ENCODE data around the gene CFI.
A peak's percentile ranks its signal among the peaks of the same experiment; 100 is the strongest.

CFI gene

GRCh38 chr4:109729718-109730618, 71.8 kb downstream of the CFI start, which contains the start of gene PLA2G12A:
Gene PLA2G12A (minus strand): TSS chr4:109730070. CDS start chr4:109729809, 261 bp downstream.
- DNase-seq = peak; percentile 39 to 42

GRCh38 chr4:109729117-109729717, 72.6 kb downstream of the CFI start:
- no peak for DNase-seq

- DNase-seq = no peak
Measured at GRCh38 chr4:109728385-109728784, 73.4 kb downstream of the CFI start.

DNA sequence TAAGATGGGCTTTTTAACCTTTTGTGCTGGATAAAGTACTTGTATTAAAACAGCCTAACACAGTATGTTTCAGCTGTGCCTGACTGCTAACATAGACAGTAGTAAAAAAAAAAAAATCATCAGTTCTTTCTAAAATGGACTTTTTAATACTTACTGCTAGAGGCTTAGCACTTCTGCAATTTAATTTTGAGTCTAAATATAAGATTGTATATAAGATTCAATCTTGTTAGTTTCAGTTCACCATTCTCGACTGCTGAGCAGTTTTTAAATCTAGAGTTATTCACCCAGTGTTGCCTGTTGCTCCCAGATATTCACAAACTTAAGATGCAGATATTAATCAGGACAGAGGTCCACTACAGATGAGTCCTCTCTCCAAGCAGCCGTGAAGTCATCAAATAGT, 78.7 kb downstream of the CFI start:
- no peak for DNase-seq

DNA sequence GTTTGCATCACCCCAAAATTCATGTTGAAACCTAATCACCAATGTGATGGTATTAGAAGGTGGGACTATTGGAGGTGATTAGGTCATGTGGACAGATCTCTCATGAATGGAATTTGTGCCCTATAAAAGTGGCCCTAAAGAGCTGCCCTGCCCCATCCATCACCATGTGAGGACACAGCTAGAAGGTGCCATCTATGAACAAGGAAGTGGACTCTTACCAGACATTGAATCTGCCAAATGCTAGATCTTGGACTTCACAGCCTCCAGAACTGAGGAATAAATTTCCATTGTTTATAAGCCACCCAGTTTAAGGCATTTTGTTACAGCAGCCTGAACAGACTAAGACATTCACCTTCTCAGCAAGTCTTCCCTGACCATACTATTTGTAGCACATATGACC, 79.4 kb downstream of the CFI start:
- DNase-seq = no peak

DNA sequence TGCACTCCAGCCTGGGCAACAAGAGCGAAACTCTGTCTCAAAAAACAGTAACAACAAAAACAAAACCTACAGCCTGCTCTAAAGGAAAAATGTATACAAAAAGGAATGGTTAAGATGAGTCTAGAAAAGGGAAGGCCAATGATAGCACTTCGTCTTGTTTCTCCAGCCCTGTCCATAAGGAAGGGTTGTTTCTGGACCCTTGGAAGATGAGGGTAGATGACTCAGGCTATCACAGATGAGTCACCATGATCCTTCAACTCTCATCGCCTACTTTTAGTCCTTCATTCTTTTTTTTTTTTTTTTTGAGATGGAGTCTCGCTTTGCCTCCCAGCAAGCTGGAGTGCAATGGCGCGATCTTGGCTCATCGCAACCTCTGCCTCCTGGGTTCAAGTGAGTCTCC, 80.8 kb downstream of the CFI start:
- no peak for DNase-seq

- DNase-seq = no peak
Measured at GRCh38 chr4:109719604-109720003, 82.2 kb downstream of the CFI start.

DNA sequence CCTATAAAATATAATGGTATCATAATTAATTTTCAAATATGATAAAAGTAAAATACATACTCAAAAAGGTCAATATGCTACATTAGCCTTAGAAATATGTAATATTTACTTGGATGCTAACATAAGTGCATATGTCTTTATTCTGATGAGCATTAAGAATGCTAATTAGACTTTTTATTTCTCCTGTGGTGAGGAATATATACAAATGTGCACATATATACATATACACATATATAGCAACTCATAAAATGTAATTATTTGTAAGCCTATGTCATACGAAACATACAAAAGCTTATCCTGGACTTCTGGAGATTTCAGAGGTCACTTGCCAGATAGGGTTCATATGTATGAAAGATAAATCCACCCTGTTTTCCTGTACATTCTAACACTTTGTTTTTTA, 83.0 kb downstream of the CFI start:
- DNase-seq = no peak

DNA sequence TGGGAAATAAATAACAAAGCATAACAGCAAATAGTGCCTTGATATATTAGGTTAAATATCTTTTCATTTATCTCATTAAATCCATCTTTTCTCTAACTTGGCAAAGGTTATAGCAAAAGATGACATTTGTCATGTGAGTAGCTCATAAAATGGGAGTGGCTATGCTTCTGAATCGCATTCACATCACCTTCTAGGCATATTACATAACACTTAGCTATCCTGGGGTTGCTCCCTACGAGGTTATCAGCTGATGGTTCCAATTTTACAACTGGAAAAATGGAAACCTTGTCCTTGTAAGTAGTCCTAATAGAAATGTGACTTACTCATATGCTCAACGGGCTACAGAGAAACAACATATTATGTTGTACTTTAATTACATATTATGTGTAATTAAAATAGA, 88.3 kb downstream of the CFI start:
- no peak for DNase-seq

DNA sequence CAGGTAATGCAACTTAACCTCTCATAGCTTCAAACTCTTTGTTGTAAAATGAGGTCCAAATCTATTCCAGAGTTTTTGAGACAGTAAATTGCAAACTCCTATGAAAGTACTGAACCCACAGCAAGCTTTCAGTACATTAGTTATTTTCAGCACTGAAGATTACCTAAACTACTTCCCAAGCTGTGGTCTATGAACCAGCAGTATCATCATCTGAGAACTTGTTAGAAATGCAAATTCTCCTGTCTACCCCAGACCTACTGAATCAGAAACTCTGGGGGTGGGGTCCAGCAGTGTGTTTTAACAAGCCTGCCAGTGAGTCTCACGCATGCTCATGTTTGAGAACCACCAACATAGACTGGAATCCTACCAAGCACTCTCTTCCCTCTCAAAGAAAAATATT, 92.8 kb downstream of the CFI start:
- no peak for DNase-seq

GRCh38 chr4:109708435-109708834, 93.4 kb downstream of the CFI start:
- no peak for DNase-seq

DNA sequence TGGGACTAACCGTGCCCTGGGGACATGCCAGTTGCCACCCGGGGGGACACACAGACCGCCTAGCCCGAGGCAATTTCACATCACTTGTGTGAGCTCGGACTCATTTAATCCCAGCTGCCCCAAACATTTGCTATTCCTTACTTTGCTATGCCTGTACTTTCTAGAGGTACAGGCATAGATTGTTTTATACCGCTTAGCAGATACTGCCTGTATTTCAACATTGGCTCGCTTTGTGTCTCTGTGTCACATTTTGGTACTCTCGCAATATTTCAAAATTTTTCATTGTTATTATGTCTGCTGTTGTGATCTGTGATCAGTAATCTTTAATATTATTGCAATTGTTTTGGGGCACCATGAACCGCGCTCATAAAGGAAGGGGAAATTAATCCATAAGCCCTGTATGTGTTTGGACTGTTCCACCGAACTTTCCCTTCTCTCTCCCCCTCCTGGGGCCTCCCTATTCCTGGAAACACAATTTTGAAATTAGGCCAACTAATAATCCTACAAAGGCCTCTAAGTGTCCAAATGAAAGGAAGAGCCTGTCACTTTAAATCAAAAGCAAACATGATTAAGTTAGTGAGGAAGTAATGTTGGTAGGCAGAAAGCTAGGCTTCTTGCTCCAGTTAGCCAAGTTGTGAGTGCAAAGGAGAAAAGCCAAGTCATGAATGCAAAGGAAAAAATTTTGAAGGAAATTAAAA, 98.0 kb downstream of the CFI start:
- peak; percentile 29 to 42 for DNase-seq

GRCh38 chr4:109702950-109703663, 98.7 kb downstream of the CFI start, which contains the start of gene CASP6:
Gene CASP6 (minus strand): TSS chr4:109703445. CDS start chr4:109703395, 50 bp downstream.
- peak; percentile 67 to 80 for DNase-seq

DNA sequence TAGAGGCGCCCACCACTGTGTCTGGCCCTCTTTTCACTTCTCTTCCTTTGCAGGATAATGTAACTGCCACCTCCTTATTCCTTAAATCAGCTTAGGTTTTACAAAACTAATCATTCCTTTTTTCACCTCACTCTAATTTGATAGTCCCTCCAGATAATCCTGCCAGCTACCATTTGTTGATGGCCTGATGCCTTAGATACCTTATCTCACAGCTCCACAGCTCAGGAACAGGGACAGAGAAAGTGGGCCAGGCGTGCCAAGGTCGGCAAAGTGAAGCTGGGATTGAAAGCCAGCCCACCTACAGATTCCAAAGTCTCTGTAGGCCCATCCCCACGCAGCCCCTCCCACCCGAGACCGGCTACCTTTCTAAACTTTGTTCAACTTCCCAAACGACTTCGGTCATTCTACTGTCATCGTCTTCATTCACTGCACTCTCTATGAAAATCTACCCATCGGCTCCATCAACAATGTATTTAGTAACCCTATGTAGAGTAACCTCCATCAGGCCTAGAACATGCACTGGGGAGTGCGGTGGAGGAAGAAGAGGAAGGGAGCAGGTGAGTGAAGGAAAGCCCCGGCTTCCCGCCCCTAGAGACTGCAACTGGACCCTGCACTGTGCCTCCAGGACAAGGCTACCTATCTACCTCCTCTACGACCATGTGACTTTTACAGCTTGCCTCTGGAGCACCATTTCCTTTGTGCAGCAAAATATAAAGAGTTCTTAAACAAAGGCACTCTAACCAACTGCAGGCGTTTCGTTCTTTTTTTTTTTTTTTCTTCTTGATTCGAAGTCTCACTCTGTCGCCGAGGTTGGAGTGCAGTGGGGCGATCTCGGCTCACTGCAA, 100.0 kb downstream of the CFI start:
- DNase-seq = no peak

DNA sequence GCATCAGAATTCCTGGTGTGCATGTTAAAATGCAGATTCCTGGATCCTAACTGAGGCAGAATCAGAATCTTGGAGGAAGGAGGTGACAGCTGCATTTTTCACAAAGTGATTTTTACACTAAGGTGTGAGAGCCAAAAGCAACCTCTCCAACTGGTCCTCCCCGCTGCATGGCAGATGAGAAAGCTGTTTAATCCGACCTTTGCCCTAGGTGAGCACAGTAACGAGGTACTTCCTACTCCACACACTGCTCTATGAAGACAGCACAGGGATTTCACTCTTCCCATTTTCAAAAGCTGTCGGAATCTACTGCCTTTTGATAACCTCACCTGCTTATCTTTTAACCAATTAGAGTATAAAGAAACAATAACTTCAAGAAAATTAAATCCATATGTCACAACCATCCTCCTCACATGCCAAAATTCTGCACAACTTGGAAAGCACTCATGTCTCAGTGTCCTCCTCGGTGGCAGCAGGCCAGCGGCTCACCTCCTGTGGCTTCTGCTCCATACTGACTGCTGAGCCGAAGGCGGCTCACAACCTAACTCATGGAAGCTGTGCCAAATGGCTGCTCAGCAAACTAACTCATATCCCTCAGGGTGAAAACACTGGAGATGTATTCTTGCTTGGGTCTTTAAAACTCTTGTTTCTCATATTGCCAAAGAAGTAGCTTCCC, 102.1 kb downstream of the CFI start:
- no peak for DNase-seq

DNA sequence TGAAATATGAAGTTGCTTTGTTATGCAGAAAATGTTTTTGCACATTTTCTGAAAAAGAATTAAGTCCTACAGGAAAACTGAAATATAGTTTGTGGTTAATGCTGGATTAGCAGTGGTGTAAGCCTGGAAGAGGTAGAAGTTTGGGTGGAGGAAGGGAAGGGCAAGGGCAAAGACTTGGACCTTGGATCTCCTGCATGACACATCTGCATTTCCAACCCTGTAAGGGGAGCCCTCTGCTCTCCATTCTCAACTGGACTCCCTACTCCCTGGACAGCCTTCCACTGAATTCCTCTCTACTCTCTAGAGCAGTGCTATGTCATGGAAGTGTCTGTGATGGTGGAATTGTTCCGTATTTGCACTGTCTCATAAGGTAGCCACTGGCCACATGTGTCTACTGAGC, 103.1 kb downstream of the CFI start:
- DNase-seq = no peak

DNA sequence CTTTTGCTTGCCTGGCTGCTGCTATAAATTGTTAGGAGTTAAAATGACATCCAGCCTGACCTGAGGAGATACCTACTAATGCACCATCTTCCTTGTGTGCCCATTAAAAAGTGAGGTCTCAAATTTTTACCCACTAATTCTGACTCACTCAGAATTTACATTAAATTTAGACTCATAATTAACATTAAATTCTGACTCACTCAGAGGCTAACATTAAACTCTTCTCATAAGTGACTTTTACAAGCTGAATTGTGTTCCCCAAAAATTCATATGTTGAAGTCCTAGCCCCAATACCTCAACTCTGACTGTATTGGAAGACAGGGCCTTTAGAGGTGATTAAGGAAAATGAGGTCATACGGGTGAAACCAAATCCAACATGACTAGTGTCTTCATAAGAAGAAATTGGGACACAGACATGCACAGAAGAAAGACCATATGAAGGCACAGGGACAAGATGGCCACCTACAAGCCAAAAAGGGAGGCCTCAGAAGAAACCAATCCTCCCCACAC, 110.3 kb downstream of the CFI start:
- DNase-seq = no peak
